Measurements from ENCODE around the gene SDK1.

SDK1 gene

GRCh38 chr7:4134204-4134603 lies 833.2 kb downstream of the SDK1 start:
- no peak for ATAC-seq (ENCODE audit: low read depth)
- TF ChIP-seq CTCF (IDR thresholded peaks at IDR 0.05; ENCODE audit: poor library complexity, severe bottlenecking): no peak
- no peaks in the 10 kb centered on the region for H3K36me3 ChIP-seq (ENCODE audit: low read depth)
- DNase-seq (ENCODE audit: low spot score): peak; percentile 22
- H3K27ac ChIP-seq (ENCODE audit: poor library complexity, severe bottlenecking): no peak overlapping the region
- H3K4me1 ChIP-seq (ENCODE audit: insufficient read depth, poor library complexity, severe bottlenecking): no peaks in the 10 kb centered on the region
- H3K9me3 ChIP-seq (ENCODE audit: severe bottlenecking): no peaks in the 10 kb centered on the region
- no peak overlapping the region for H3K4me3 ChIP-seq (ENCODE audit: severe bottlenecking)
- H3K27me3 ChIP-seq (ENCODE audit: insufficient read depth, poor library complexity, severe bottlenecking): no peaks in the 10 kb centered on the region

GRCh38 chr7:4134631-4135030 lies 833.6 kb downstream of the SDK1 start:
- DNase-seq (ENCODE audit: low spot score): peak; percentile 48
- Histone ChIP-seq H3K27ac (ENCODE audit: poor library complexity, severe bottlenecking) (no peak overlapping the region), H3K36me3 (ENCODE audit: low read depth) (no peaks in the 10 kb centered on the region), H3K9me3 (ENCODE audit: severe bottlenecking) (no peaks in the 10 kb centered on the region), H3K4me3 (ENCODE audit: severe bottlenecking) (no peak overlapping the region), H3K4me1 (ENCODE audit: insufficient read depth, poor library complexity, severe bottlenecking) (no peaks in the 10 kb centered on the region), H3K27me3 (ENCODE audit: insufficient read depth, poor library complexity, severe bottlenecking) (no peaks in the 10 kb centered on the region)
- no peak for ATAC-seq (ENCODE audit: low read depth)
- no peak for TF ChIP-seq CTCF (IDR thresholded peaks at IDR 0.05; ENCODE audit: poor library complexity, severe bottlenecking)

- Histone ChIP-seq H3K27ac (ENCODE audit: poor library complexity, severe bottlenecking) (no peak overlapping the region), H3K9me3 (ENCODE audit: severe bottlenecking) (no peaks in the 10 kb centered on the region), H3K36me3 (ENCODE audit: low read depth) (no peaks in the 10 kb centered on the region), H3K4me3 (ENCODE audit: severe bottlenecking) (no peak overlapping the region), H3K27me3 (ENCODE audit: insufficient read depth, poor library complexity, severe bottlenecking) (no peaks in the 10 kb centered on the region), H3K4me1 (ENCODE audit: insufficient read depth, poor library complexity, severe bottlenecking) (no peaks in the 10 kb centered on the region)
- ATAC-seq (ENCODE audit: low read depth) (no peak), DNase-seq (ENCODE audit: low spot score) (no peak)
- no peak for TF ChIP-seq CTCF (IDR thresholded peaks at IDR 0.05; ENCODE audit: poor library complexity, severe bottlenecking)
Measured at GRCh38 chr7:4135301-4135700, 834.2 kb downstream of the SDK1 start.

- no peaks in the 10 kb centered on the region for H3K36me3 ChIP-seq (ENCODE audit: low read depth)
- H3K4me3 ChIP-seq (ENCODE audit: severe bottlenecking): no peak overlapping the region
- no peaks in the 10 kb centered on the region for H3K9me3 ChIP-seq (ENCODE audit: severe bottlenecking)
- no peak for ATAC-seq (ENCODE audit: low read depth)
- no peaks in the 10 kb centered on the region for H3K27me3 ChIP-seq (ENCODE audit: insufficient read depth, poor library complexity, severe bottlenecking)
- no peak for DNase-seq (ENCODE audit: low spot score)
- H3K4me1 ChIP-seq (ENCODE audit: insufficient read depth, poor library complexity, severe bottlenecking): no peaks in the 10 kb centered on the region
- TF ChIP-seq CTCF (IDR thresholded peaks at IDR 0.05; ENCODE audit: poor library complexity, severe bottlenecking): no peak
- H3K27ac ChIP-seq (ENCODE audit: poor library complexity, severe bottlenecking): no peak overlapping the region
Measured at GRCh38 chr7:4136036-4136435, 835.0 kb downstream of the SDK1 start.

GRCh38 chr7:4136501-4137110 lies 835.6 kb downstream of the SDK1 start:
- Histone ChIP-seq H3K4me1 (ENCODE audit: insufficient read depth, poor library complexity, severe bottlenecking) (no peaks in the 10 kb centered on the region), H3K27me3 (ENCODE audit: insufficient read depth, poor library complexity, severe bottlenecking) (no peaks in the 10 kb centered on the region)
- no peak for TF ChIP-seq CTCF (IDR thresholded peaks at IDR 0.05; ENCODE audit: poor library complexity, severe bottlenecking)

More at GRCh38 chr7:4136501-4137110, 835.6 kb downstream of the SDK1 start:
- H3K27ac ChIP-seq (ENCODE audit: poor library complexity, severe bottlenecking): no peak overlapping the region
- no peak for ATAC-seq (ENCODE audit: low read depth)
- H3K36me3 ChIP-seq (ENCODE audit: low read depth): no peaks in the 10 kb centered on the region
- no peak overlapping the region for H3K4me3 ChIP-seq (ENCODE audit: severe bottlenecking)
- no peaks in the 10 kb centered on the region for H3K9me3 ChIP-seq (ENCODE audit: severe bottlenecking)
- DNase-seq (ENCODE audit: low spot score): no peak

Measured in RWPE2 (cell line).